IMR-90 (cell line): ENCODE measurements around the gene ARRB1.

Experiments used
- CEBPB ChIP-seq: IDR thresholded peaks from 2 replicates; pipeline ENCODE4 v1.6.1; 2012; ENCODE audit warnings: low read depth, low read length, improper control_type of control experiment
- CHD1 ChIP-seq: IDR thresholded peaks from 2 replicates; pipeline ENCODE4 v1.6.1; 2012; ENCODE audit warnings: low read depth, low read length, improper control_type of control experiment
- CTCF ChIP-seq: conservative IDR thresholded peaks from 2 replicates; pipeline ENCODE4 v1.5.1; 2012; ENCODE audit warnings: mild to moderate bottlenecking, low read depth, low read length, improper control_type of control experiment
- ELK1 ChIP-seq: fragments of 150-350 bp; IDR thresholded peaks from 2 replicates; pipeline ENCODE4 v1.6.1; 2016; ENCODE audit warnings: low read depth, mild to moderate bottlenecking, low read length, moderate library complexity, borderline replicate concordance
- FOS ChIP-seq: fragments of 150-350 bp; IDR thresholded peaks from 2 replicates; pipeline ENCODE4 v1.6.1; 2016; ENCODE audit warnings: low read depth, low read length
- MXI1 ChIP-seq: IDR thresholded peaks from 2 replicates; pipeline ENCODE4 v1.6.1; 2012; ENCODE audit warnings: low read depth, mild to moderate bottlenecking, low read length, moderate library complexity, borderline replicate concordance
- POLR2A ChIP-seq: IDR thresholded peaks from 2 replicates; pipeline ENCODE4 v1.6.1; 2012; ENCODE audit warnings: mild to moderate bottlenecking, low read depth, low read length
- SMC3 ChIP-seq: fragments of 150-350 bp; IDR thresholded peaks from 2 replicates; pipeline ENCODE4 v1.6.1; 2016; ENCODE audit warnings: low read depth, mild to moderate bottlenecking, antibody characterized with exemption, low read length, moderate library complexity
- USF2 ChIP-seq: fragments of 150-350 bp; IDR thresholded peaks from 2 replicates; pipeline ENCODE4 v1.6.1; 2017; ENCODE audit warnings: mild to moderate bottlenecking, antibody characterized with exemption, low read length, low read depth

- TF ChIP-seq SMC3 (no peak), CTCF (no peak), POLR2A (no peak), MXI1 (no peak), CEBPB (no peak), ELK1 (no peak), USF2 (peak; percentile 59; the same call in 1 of the 2 replicates), CHD1 (no peak), FOS (no peak)
Observed at GRCh38 chr11:75293903-75294302, 57.6 kb downstream of the ARRB1 start.
